Transverse colon (tissue), 4 donors: ENCODE measurements around the gene TPSG1.

ENCODE experiments used
- EP300 ChIP-seq: sonication (generic); formaldehyde crosslinking; IDR thresholded peaks from one replicate; pipeline ENCODE4 v1.6.1; 2017; ENCODE audit warnings: antibody characterized with exemption, low read depth
- POLR2A ChIP-seq: fragments of 450-650 bp; IDR thresholded peaks from one replicate; pipeline ENCODE4 v1.6.1; 2016; ENCODE audit warnings: antibody characterized with exemption, mild to moderate bottlenecking, moderate library complexity
- POLR2AphosphoS5 ChIP-seq, 3 donors: sonication (generic); formaldehyde crosslinking; IDR thresholded peaks; one replicate each; pipeline ENCODE4 v1.6.1; 2016; ENCODE audit warnings: antibody characterized with exemption in 3 of 3
- TF ChIP-seq, protein P1 (sequence below), 5 experiments: fragments of 200-600 bp in 3 of 5; fragments of 450-650 bp in 2 of 5; sonication (generic) in 3 of 5; IDR thresholded peaks; 1 replicate in 2 of 5; 2 replicates in 3 of 5; pipeline ENCODE4 v1.5.1; 2016 to 2017; ENCODE audit warnings: antibody characterized with exemption in 5 of 5, inconsistent platforms in 3 of 5, mild to moderate bottlenecking in 2 of 5, moderate library complexity in 1 of 5

DNA sequence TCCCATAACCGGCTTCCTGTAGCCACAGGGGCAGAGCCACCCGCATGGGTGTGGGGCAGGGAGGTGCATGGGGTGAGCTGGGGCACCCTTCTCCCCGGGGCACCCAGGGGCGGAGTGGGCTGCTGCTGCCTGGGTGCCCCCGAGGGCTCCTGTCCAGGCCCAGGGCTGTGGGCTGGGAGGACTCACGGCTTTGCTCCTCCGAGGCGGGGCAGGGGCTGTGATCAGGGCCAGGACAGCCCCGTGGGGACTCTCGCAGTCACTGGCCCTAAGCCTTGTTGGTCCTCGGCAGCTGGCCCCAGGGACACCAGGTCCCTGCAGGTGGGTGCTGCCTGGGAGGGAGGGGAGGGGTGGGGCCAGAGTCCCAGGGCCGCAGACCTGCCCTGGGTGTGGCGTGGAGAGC lies 52.4 kb downstream of the TPSG1 start:
- TF ChIP-seq, protein P1, sequence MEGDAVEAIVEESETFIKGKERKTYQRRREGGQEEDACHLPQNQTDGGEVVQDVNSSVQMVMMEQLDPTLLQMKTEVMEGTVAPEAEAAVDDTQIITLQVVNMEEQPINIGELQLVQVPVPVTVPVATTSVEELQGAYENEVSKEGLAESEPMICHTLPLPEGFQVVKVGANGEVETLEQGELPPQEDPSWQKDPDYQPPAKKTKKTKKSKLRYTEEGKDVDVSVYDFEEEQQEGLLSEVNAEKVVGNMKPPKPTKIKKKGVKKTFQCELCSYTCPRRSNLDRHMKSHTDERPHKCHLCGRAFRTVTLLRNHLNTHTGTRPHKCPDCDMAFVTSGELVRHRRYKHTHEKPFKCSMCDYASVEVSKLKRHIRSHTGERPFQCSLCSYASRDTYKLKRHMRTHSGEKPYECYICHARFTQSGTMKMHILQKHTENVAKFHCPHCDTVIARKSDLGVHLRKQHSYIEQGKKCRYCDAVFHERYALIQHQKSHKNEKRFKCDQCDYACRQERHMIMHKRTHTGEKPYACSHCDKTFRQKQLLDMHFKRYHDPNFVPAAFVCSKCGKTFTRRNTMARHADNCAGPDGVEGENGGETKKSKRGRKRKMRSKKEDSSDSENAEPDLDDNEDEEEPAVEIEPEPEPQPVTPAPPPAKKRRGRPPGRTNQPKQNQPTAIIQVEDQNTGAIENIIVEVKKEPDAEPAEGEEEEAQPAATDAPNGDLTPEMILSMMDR (IDR thresholded peaks at IDR 0.05): no peak
- TF ChIP-seq POLR2AphosphoS5 (IDR thresholded peaks at IDR 0.05): no peak
- TF ChIP-seq POLR2A: no peak
- no peak for TF ChIP-seq EP300
